HCT116 (cell line): ENCODE results near the gene EHMT1. TPM values are rescaled to one million over a fixed set of nuclear protein-coding genes. Genes with fewer than 3 reads are reported as not detected.

Experiments used
- ATAC-seq: fragments of 200-7000 bp; cut with Tn5 transposase; 2 replicates; pipeline ENCODE4 v1.9.1; 2020; ENCODE audit warnings: mild to moderate bottlenecking, moderate library complexity
- BruUV-seq: library from RNA; stranded (reverse); fragments of 400-500 nt; replicated peaks from 2 replicates; lab custom pipeline; 2021; lab: Mats Ljungman, UMichigan
- CTCF ChIA-PET: fragments of 300-600 bp; sonication (Branson Sonifier 250); formaldehyde crosslinking; loops from one replicate; lab custom pipeline; 2021; ENCODE audit warnings: antibody characterized with exemption; lab: Charles Lee
- POLR2A ChIA-PET: fragments of 300-600, 350-600 bp; sonication (Branson Sonifier 250); formaldehyde crosslinking; loops from one replicate; lab custom pipeline; 2021; ENCODE audit warnings: antibody characterized with exemption; lab: Charles Lee
- RAD21 ChIA-PET, 2 experiments: fragments of 300-600 bp; sonication (Branson Sonifier 250); formaldehyde crosslinking; loops; one replicate each; lab custom pipeline; 2023; ENCODE audit warnings: low total read pairs in 2 of 2; ENCODE audit not compliant: uncharacterized antibody in 2 of 2, unreplicated experiment in 2 of 2, low non-redundant PET in 1 of 2; lab: Charles Lee
- DNase-seq: peaks from one replicate; pipeline ENCODE4 v3.0.0-alpha.2; 2010; ENCODE audit warnings: low read depth, low spot score
- H2AFZ ChIP-seq: fragments of 200-600 bp; shearing (Covaris generic), sonication (generic); 2 replicates; pipeline ENCODE4 v1.6.1; 2017; ENCODE audit warnings: low read depth, mixed run types, mixed read lengths, antibody characterized with exemption, low read length; ENCODE audit not compliant: poor library complexity, severe bottlenecking
- H3K27ac ChIP-seq: 2 replicates; pipeline ENCODE4 v1.5.1; 2012; ENCODE audit warnings: low read depth, low read length
- H3K27me3 ChIP-seq: fragments of 200-600 bp; sonication (generic); 2 replicates; pipeline ENCODE4 v1.6.1; 2016; ENCODE audit warnings: mixed run types, low read length, mixed read lengths; ENCODE audit not compliant: insufficient read depth
- H3K36me3 ChIP-seq, 2 experiments: fragments of 200-500 bp in 1 of 2; fragments of 200-600 bp in 1 of 2; sonication (Bioruptor generic) in 1 of 2; sonication (generic) in 1 of 2; 2 replicates each; pipeline versions ENCODE4 v1.5.1 to v1.6.1; 2014 to 2016; ENCODE audit warnings: low read length in 2 of 2, inconsistent platforms in 1 of 2, mixed read lengths in 1 of 2, mixed run types in 1 of 2; ENCODE audit not compliant: insufficient read depth in 2 of 2, control insufficient read depth in 1 of 2
- H3K4me1 ChIP-seq, 2 experiments: fragments of 200-600 bp in 1 of 2; sonication (generic) in 1 of 2; 2 replicates each; pipeline versions ENCODE4 v1.5.1 to v1.6.1; 2012 to 2017; ENCODE audit warnings: low read length in 2 of 2, inconsistent platforms in 1 of 2, mild to moderate bottlenecking in 1 of 2, mixed read lengths in 1 of 2, mixed run types in 1 of 2, moderate library complexity in 1 of 2; ENCODE audit not compliant: insufficient read depth in 2 of 2, control insufficient read depth in 1 of 2
- H3K4me2 ChIP-seq: fragments of 200-600 bp; sonication (generic); 2 replicates; pipeline ENCODE4 v1.6.1; 2017; ENCODE audit warnings: mixed run types, low read length, mixed read lengths
- H3K4me3 ChIP-seq, 2 experiments: fragments of 200-600 bp in 1 of 2; sonication (generic) in 1 of 2; replicated peaks in 1 of 2; 2 replicates each; pipeline ENCODE4 v1.5.1; 2011 to 2016; ENCODE audit warnings: low read length in 2 of 2, control low read depth in 1 of 2, low read depth in 1 of 2, mild to moderate bottlenecking in 1 of 2, mixed read lengths in 1 of 2, mixed run types in 1 of 2
- H3K79me2 ChIP-seq: fragments of 200-600 bp; sonication (generic); 2 replicates; pipeline ENCODE4 v1.6.1; 2017; ENCODE audit warnings: mild to moderate bottlenecking, mixed run types, low read length, moderate library complexity, mixed read lengths; ENCODE audit not compliant: insufficient read depth
- H3K9ac ChIP-seq: fragments of 200-600 bp; sonication (generic); 2 replicates; pipeline ENCODE4 v1.6.1; 2016; ENCODE audit warnings: low read length, mixed read lengths
- H3K9me2 ChIP-seq: fragments of 200-600 bp; sonication (generic), shearing (Covaris generic); 2 replicates; pipeline ENCODE4 v1.6.1; 2017; ENCODE audit warnings: mixed run types, mild to moderate bottlenecking, moderate library complexity; ENCODE audit not compliant: insufficient read depth
- H3K9me3 ChIP-seq, 2 experiments: fragments of 200-500 bp in 1 of 2; fragments of 200-600 bp in 1 of 2; sonication (Bioruptor generic) in 1 of 2; sonication (generic) in 1 of 2; 2 replicates each; pipeline ENCODE4 v1.6.1; 2014 to 2017; ENCODE audit warnings: low read length in 2 of 2, mixed read lengths in 2 of 2, inconsistent platforms in 1 of 2, low read depth in 1 of 2, mild to moderate bottlenecking in 1 of 2, mixed run types in 1 of 2, moderate library complexity in 1 of 2; ENCODE audit not compliant: control insufficient read depth in 1 of 2, insufficient read depth in 1 of 2
- H4K20me1 ChIP-seq: fragments of 200-600 bp; sonication (generic), shearing (Covaris generic); 2 replicates; pipeline ENCODE4 v1.6.1; 2017; ENCODE audit warnings: mixed run types, mild to moderate bottlenecking, moderate library complexity; ENCODE audit not compliant: insufficient read depth
- CEBPB ChIP-seq: IDR thresholded peaks from 2 replicates; pipeline ENCODE4 v1.6.1; 2012; ENCODE audit warnings: low read depth
- EGR1 ChIP-seq: IDR thresholded peaks from 2 replicates; pipeline ENCODE4 v1.6.1; 2012; ENCODE audit warnings: low read depth
- ELF1 ChIP-seq: IDR thresholded peaks from 2 replicates; pipeline ENCODE4 v1.6.1; 2012; ENCODE audit warnings: low read depth, borderline replicate concordance
- EZH2 ChIP-seq: fragments of 200-600 bp; sonication (generic); IDR thresholded peaks from 2 replicates; pipeline ENCODE4 v1.6.1; 2017; ENCODE audit warnings: antibody characterized with exemption, mixed run types
- FOSL1 ChIP-seq: IDR thresholded peaks from 2 replicates; pipeline ENCODE4 v1.6.1; 2012; ENCODE audit warnings: low read depth
- POLR2A ChIP-seq: IDR thresholded peaks from 2 replicates; pipeline ENCODE4 v1.7.0; 2011; ENCODE audit warnings: borderline replicate concordance; ENCODE audit not compliant: insufficient read depth, insufficient read length; ENCODE audit errors: extremely low read depth
- RAD21 ChIP-seq: IDR thresholded peaks from 2 replicates; pipeline ENCODE4 v1.6.1; 2012; ENCODE audit warnings: low read depth, mild to moderate bottlenecking
- SIN3A ChIP-seq: IDR thresholded peaks from 2 replicates; pipeline ENCODE4 v1.6.1; 2012; ENCODE audit warnings: low read depth
- SP1 ChIP-seq: IDR thresholded peaks from 2 replicates; pipeline ENCODE4 v1.6.1; 2012; ENCODE audit warnings: low read depth
- SRF ChIP-seq: IDR thresholded peaks from 2 replicates; pipeline ENCODE4 v1.6.1; 2012; ENCODE audit warnings: low read depth
- TCF7L2 ChIP-seq: IDR thresholded peaks from 2 replicates; pipeline ENCODE4 v1.7.0; 2011; ENCODE audit warnings: borderline replicate concordance, inconsistent platforms; ENCODE audit not compliant: insufficient read depth, insufficient read length; ENCODE audit errors: extremely low read depth
- YY1 ChIP-seq: IDR thresholded peaks from 2 replicates; pipeline ENCODE4 v1.6.1; 2011; ENCODE audit warnings: low read length, low read depth, moderate library complexity, mild to moderate bottlenecking; ENCODE audit not compliant: insufficient replicate concordance; ENCODE audit errors: extremely low read depth
- ZFX ChIP-seq: fragments of 450-650 bp; IDR thresholded peaks from 2 replicates; pipeline ENCODE4 v1.6.1; 2017
- ZNF274 ChIP-seq: fragments of 200-500 bp; sonication (Bioruptor generic); IDR thresholded peaks from 2 replicates; pipeline ENCODE4 v1.6.1; 2014; ENCODE audit warnings: mild to moderate bottlenecking, low read depth, low read length, inconsistent platforms
- intact Hi-C: fragments of 100-400 bp; cut with micrococcal nuclease; formaldehyde crosslinking; loops from 2 replicates; pipeline ENCODE4 v1.10.0; 2022
- total RNA-seq: library from RNA; stranded (reverse); gene quantifications from one replicate; pipeline ENCODE4 v1.2.1, GENCODE V29; 2021; ENCODE audit not compliant: unreplicated experiment
- TF ChIP-seq, protein P1 (sequence below): IDR thresholded peaks from 2 replicates; pipeline ENCODE4 v1.6.1; 2012
- TF ChIP-seq, protein P2 (sequence below): IDR thresholded peaks from 2 replicates; pipeline ENCODE4 v1.6.1; 2012
- TF ChIP-seq, protein P3 (sequence below): IDR thresholded peaks from 2 replicates; pipeline ENCODE4 v1.6.1; 2011; ENCODE audit warnings: mild to moderate bottlenecking, low read length, moderate library complexity; ENCODE audit not compliant: insufficient replicate concordance; ENCODE audit errors: extremely low read depth
- TF ChIP-seq, protein P4 (sequence below), 3 experiments: fragments of 200-600 bp in 1 of 3; sonication (generic) in 1 of 3; IDR thresholded peaks in 2 of 3; conservative IDR thresholded peaks in 1 of 3; 2 replicates each; pipeline ENCODE4 v1.5.1; 2012 to 2017; ENCODE audit warnings: low read depth in 2 of 3, low read length in 2 of 3, antibody characterized with exemption in 1 of 3, borderline replicate concordance in 1 of 3, control low read depth in 1 of 3, mild to moderate bottlenecking in 1 of 3, mixed read lengths in 1 of 3, mixed run types in 1 of 3, moderate library complexity in 1 of 3; ENCODE audit not compliant: insufficient read depth in 1 of 3
- TF ChIP-seq, protein P5 (sequence below): IDR thresholded peaks from 2 replicates; pipeline ENCODE4 v1.6.1; 2012; ENCODE audit warnings: low read depth

The EHMT1 gene
- total RNA-seq, 1 experiment from 2014 or later = 86.1 TPM

DNA sequence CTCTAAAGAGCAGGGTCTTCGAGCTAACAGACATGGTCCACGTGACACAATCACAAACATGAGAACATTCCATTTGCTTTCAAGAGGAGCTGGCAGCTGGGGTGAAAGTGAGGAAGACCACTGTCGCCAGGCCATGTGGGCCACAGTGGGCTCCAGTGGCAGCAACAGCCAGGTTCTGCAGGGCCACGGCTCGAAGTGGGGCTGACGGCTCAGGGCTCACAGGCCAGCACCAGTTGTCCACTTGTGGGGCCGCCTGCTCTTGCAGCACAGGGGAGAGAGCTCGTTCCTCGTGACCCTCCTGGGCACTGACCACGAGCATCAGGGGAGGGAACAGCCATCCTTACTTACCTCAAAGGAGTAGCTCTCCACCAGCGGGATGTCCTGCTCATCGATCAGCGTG lies 30.5 kb upstream of the EHMT1 start:
- Histone ChIP-seq H3K9me2 (no peaks in the 10 kb centered on the region), H3K4me3 (no peak overlapping the region), H3K4me1 (peaks cover 11 to 20% of the 10 kb centered on the region in 2 experiments; a peak in 2 of 4 replicates), H3K36me3 (peaks cover 27 to 51% of the 10 kb centered on the region in 2 experiments; a peak in 3 of 4 replicates), H3K27ac (peak overlapping the region; percentile 29; the same call in 1 of the 2 replicates), H3K27me3 (no peaks in the 10 kb centered on the region), H4K20me1 (no peaks in the 10 kb centered on the region), H3K9me3 (no peaks in the 10 kb centered on the region), H3K4me2 (peak overlapping the region; percentile 83), H2AFZ (no peak overlapping the region), H3K9ac (peak overlapping the region; percentile 94; the same call in 1 of the 2 replicates), H3K79me2 (peaks cover 64% of the 10 kb centered on the region)
- ATAC-seq (no peak), DNase-seq (no peak)
- intact Hi-C loops = no loop called here
- RAD21 ChIA-PET = no interaction called here
- POLR2A ChIA-PET = no interaction called here
- BruUV-seq = no TSS peak
- no peak for TF ChIP-seq EGR1
- no peak for TF ChIP-seq SP1
- TF ChIP-seq YY1 = no peak
- no peak for TF ChIP-seq POLR2A
- TF ChIP-seq, protein P1, sequence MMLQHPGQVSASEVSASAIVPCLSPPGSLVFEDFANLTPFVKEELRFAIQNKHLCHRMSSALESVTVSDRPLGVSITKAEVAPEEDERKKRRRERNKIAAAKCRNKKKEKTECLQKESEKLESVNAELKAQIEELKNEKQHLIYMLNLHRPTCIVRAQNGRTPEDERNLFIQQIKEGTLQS = no peak
- no peak for TF ChIP-seq CEBPB
- no peak for TF ChIP-seq FOSL1
- TF ChIP-seq SIN3A = no peak
- no peak for TF ChIP-seq SRF
- TF ChIP-seq EZH2 = no peak
- TF ChIP-seq, protein P2, sequence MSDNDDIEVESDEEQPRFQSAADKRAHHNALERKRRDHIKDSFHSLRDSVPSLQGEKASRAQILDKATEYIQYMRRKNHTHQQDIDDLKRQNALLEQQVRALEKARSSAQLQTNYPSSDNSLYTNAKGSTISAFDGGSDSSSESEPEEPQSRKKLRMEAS = no peak
- TF ChIP-seq, protein P3, sequence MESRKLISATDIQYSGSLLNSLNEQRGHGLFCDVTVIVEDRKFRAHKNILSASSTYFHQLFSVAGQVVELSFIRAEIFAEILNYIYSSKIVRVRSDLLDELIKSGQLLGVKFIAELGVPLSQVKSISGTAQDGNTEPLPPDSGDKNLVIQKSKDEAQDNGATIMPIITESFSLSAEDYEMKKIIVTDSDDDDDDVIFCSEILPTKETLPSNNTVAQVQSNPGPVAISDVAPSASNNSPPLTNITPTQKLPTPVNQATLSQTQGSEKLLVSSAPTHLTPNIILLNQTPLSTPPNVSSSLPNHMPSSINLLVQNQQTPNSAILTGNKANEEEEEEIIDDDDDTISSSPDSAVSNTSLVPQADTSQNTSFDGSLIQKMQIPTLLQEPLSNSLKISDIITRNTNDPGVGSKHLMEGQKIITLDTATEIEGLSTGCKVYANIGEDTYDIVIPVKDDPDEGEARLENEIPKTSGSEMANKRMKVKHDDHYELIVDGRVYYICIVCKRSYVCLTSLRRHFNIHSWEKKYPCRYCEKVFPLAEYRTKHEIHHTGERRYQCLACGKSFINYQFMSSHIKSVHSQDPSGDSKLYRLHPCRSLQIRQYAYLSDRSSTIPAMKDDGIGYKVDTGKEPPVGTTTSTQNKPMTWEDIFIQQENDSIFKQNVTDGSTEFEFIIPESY = no peak
- TF ChIP-seq ZNF274 = no peak
- TF ChIP-seq, protein P4, sequence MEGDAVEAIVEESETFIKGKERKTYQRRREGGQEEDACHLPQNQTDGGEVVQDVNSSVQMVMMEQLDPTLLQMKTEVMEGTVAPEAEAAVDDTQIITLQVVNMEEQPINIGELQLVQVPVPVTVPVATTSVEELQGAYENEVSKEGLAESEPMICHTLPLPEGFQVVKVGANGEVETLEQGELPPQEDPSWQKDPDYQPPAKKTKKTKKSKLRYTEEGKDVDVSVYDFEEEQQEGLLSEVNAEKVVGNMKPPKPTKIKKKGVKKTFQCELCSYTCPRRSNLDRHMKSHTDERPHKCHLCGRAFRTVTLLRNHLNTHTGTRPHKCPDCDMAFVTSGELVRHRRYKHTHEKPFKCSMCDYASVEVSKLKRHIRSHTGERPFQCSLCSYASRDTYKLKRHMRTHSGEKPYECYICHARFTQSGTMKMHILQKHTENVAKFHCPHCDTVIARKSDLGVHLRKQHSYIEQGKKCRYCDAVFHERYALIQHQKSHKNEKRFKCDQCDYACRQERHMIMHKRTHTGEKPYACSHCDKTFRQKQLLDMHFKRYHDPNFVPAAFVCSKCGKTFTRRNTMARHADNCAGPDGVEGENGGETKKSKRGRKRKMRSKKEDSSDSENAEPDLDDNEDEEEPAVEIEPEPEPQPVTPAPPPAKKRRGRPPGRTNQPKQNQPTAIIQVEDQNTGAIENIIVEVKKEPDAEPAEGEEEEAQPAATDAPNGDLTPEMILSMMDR (IDR thresholded peaks at IDR 0.05 in 2 of 3, conservative IDR thresholded peaks at IDR 0.05 in 1 of 3; ENCODE audit: borderline replicate concordance in 1 of 3, insufficient read depth in 1 of 3, low read depth in 2 of 3, low read length in 2 of 3) = no peak
- no peak for TF ChIP-seq RAD21
- no peak for TF ChIP-seq ELF1
- no peak for TF ChIP-seq ZFX
- TF ChIP-seq, protein P5, sequence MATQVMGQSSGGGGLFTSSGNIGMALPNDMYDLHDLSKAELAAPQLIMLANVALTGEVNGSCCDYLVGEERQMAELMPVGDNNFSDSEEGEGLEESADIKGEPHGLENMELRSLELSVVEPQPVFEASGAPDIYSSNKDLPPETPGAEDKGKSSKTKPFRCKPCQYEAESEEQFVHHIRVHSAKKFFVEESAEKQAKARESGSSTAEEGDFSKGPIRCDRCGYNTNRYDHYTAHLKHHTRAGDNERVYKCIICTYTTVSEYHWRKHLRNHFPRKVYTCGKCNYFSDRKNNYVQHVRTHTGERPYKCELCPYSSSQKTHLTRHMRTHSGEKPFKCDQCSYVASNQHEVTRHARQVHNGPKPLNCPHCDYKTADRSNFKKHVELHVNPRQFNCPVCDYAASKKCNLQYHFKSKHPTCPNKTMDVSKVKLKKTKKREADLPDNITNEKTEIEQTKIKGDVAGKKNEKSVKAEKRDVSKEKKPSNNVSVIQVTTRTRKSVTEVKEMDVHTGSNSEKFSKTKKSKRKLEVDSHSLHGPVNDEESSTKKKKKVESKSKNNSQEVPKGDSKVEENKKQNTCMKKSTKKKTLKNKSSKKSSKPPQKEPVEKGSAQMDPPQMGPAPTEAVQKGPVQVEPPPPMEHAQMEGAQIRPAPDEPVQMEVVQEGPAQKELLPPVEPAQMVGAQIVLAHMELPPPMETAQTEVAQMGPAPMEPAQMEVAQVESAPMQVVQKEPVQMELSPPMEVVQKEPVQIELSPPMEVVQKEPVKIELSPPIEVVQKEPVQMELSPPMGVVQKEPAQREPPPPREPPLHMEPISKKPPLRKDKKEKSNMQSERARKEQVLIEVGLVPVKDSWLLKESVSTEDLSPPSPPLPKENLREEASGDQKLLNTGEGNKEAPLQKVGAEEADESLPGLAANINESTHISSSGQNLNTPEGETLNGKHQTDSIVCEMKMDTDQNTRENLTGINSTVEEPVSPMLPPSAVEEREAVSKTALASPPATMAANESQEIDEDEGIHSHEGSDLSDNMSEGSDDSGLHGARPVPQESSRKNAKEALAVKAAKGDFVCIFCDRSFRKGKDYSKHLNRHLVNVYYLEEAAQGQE = no peak
- no peak for TF ChIP-seq TCF7L2
- CTCF ChIA-PET = no interaction called here
